ENCODE measurements around the gene LRRC27.
"Not testable (repeated sequence)": the region's sequence is repeated elsewhere in the genome, so short reads cannot be mapped to it uniquely, and the experiment has no call there.

The LRRC27 gene

DNA sequence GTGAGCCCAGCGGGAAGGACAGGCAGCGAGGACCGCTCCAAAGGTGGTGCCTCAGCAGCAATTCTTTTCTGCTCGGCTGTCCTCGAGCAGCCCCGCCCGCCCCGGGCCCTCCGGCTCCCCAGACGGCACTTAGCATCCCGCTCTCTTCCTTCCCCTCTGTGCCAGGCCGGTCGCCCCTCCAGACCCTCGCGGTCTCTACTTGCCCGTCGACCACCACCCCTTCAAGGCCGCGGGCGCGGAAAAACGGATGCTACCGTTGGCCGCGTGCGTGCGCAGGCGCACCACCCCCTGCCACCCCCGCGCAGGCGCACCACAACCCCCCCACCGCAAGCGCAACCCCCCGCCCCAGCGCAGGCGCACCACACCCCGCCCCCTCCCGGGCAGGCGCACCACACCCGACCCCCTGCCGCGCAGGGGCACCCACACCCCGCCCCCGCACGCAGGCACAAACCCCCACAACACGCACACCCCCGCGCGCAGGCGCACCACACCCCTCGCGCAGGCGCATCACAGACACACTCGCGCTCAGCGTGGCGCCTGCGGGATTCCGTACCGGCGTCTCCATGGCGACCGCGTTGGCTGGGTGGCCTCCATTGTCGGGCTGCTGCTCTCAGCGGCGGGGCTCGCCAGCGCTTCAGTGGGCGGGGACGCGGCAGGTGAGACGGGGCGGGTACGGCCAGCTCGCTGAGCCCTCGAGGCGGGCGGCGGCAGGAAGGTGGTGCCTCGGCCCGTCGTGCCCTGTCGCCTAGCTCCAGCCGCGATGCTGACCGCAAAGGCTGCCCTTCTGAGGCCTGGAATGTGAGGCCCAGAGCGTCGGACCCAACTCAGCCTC, at the start of gene LRRC27:
LRRC27 (plus strand) TSS at position 593 of the 832 bp plus-strand sequence. CDS start 1,332 bp downstream, outside the sequence.
- peak; percentile 80 for DNase-seq (ENCODE audit: low read depth, low spot score)
- peak within 1 kb of the TSS; percentile 31 for H3K27ac ChIP-seq

DNA sequence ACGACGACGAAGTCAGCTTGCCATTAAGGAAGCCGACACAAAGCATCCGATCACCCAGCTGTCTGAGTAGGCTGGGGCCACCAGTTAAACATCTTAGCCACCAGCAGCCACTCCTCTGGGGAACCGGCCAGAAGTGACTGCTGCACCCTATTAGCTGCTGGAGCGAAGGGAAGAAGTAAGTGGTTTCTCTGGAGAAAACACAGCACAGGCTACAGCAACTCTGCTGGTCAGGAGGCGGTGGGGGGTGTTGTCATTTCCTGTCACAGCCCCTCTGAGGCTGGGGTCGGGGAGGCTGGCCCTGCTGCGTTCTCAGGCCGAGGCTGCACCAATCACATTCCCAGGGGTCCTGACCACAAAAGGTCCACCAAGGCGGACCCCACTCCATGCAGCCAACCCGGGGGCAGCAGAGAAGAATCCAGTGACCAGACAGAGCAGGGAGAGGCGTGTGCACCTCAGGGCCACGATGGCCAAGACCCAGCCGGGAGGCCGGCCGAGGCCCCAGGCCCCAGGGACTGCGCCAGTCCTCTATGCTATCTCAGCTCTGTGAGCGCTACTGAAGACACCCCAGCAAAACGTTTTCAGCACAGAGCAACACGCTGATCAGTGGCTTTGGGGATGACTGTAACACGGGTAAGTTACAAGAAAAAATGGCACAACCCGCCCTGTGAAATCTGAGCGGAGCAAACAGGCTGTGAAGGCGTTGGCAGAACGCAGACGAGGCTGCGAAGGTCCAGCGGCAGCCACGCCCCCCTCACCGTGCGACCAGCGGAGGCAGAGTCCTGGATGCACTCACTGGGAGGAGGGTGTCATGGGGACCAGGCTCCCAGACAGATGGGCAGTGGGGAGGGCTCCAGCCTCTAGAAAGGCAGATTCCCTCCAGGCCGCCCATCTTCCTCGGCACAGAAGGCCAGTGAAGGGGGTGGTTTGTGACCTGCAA, 49.1 kb upstream of the LRRC27 start:
- no peak overlapping the region for H3K27ac ChIP-seq
- no peak for DNase-seq (ENCODE audit: low read depth, low spot score)

DNA sequence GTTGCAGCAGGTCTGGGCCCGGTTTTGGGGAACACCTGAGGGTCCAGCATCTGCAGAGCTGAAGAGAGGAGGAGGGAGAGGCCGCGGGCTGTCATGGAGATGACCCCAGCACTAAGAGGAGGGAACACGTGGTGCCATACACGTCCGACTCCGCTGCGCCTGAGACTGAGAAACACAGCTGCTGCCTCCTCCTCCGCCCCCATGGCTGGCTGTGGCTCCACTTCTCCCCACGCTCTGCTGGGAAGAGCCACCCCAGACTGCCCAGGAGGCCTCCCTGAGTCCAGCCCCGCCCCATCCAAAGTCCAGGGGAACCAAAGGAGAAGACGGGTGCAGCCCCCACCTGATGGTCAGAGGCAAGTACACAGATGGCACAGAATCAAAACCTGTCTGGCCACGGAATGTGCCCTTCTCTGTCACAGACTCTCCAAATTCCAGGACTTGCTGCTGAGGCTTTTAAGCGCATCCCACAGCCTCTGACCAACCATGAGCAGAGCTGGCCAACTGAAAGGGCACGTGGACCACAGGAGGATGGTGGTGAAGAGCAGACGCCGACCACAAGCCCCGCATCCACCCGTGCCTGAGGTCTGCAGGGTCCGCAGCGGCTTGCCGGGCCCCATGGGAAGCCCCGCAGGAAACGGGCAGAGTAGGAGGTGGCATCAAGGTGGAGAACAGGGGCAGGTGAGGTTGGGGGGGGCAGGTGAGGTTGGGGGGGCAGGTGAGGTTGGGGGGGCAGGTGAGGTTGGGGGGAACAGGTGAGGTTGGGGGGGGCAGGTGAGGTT, 48.2 kb upstream of the LRRC27 start:
- H3K27ac ChIP-seq = no peak overlapping the region
- DNase-seq (ENCODE audit: low read depth, low spot score) = no peak

DNA sequence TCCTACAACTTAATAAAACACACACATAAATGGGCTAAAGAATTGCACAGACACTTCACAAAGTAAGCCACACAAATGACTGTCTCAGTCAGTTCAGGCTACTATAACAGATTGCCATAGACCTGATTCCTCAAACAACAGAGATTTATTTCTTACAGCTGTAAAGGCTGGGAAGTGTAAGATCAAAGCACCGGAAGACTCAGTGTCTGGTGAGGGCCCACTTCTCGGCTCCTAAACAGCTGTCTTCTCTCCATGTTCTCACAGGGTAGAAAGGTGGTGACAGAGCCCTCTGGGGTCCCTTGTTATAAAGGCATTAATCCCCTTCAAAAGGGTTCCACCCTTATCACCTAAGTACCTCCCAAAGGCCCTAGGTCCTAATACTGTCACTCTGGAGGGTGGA, 42.6 kb upstream of the LRRC27 start:
- DNase-seq (ENCODE audit: low read depth, low spot score) = no peak
- H3K27ac ChIP-seq = no peak overlapping the region

DNA sequence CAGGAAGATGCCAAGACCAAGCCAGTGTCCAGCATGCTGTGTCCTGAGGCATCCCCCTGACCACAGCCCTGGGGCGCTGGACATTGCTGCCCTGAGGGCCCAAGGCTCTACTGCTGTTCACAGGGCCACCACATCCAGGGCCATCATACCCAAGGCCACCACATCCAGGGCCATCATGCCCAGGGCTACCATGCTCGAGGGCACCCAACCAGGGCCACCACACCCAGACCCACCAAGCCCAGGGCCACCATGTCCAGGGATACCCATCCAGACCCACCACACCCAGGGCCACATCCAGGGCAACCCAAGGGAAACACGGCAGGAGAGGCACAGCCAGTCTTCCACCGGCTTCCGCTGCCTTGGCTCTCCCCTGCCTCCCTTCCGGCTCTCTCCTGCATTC, 41.4 kb upstream of the LRRC27 start:
- no peak overlapping the region for H3K27ac ChIP-seq
- no peak for DNase-seq (ENCODE audit: low read depth, low spot score)

DNA sequence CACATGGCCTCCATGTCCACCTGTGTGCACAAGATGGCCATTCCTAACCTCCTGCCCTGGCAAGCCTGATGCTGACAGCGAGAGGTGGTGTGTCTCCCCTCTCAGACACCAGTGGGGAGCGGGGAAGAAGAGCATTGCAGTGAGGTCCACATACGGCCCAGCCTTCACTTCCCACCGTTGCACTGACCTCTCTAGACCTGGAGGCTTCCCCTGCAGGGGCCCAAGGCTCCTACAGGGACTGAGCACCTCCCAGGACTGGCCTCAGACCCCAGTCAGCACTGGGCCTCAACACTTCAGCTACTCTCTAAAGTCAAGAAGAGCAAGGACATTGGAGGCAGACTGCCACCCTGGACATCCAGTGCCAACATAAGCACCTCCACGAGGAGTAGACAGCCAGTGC, 40.2 kb upstream of the LRRC27 start:
- DNase-seq (ENCODE audit: low read depth, low spot score) = no peak
- no peak overlapping the region for H3K27ac ChIP-seq

DNA sequence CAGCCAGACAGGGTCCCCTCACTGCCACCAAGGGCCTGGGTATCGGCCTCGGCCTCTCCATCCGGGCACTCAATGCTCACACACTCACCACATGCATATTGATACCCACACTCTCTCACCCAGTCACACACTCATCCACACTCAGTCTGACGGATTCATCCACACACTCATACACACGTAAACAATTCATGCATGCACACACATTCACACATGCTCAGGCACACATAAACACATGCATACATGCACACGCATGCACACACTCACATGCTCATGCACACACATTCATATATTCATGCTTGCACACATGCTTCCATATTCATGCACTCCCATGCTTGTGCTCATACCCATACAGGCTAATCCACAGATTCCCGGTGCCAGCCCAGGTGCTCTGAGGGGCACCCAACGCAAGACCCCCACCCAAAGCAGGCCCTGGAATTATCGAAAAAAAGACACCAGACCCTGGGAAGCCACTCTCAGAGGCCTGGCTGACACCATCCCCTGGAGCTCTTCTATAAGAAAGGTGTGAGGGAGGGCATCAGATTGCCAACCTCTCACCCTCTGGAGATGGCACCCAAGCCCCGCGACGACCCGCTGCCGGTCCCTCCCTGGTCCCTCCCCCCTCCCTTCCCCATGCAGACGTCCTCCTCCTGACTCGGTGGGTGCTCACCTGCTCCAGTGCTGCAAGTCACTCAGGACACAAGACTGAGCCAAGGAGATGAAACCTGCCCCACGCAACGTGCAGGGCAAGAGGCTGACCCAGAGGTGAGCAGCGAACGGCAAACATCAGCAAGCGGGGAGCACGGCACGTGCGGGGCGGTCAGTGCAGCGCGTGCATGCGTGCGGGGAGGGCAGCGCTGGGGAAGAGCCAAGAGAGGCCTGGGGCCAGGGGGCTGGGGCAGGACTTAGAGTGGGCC, 39.4 kb upstream of the LRRC27 start:
- DNase-seq (ENCODE audit: low read depth, low spot score) = no peak
- H3K27ac ChIP-seq = no peak overlapping the region

DNA sequence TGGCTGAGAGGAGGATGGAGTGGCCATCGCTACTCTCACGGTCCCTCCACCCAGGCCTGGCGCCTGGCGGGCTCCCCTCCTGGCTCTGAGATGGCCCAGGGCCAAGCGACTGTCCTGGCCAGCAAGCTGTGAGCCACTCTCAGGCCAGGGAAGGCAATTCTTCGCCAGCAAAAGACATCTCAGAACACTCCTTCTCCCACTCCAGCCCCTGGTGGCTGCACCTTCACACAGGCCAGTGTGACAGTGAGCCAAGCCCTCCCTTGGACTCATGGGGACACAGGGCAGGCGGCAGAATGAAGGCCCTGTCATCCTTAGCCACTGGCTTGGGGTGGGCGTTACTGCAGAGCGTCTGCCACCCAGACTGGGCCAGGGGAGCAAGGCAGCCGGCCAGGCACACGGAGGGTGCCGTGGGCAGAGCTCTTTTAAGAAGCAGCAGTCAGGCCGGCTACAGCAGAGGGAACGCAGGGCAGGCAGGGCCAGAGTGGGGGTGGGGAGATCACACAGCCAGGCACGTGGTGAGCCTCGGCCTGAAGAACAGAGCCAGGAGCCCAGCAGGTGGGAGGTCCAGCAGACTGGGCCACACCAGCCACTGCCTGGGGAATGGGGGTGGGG, 38.7 kb upstream of the LRRC27 start:
- H3K27ac ChIP-seq = no peak overlapping the region
- DNase-seq (ENCODE audit: low read depth, low spot score) = no peak

DNA sequence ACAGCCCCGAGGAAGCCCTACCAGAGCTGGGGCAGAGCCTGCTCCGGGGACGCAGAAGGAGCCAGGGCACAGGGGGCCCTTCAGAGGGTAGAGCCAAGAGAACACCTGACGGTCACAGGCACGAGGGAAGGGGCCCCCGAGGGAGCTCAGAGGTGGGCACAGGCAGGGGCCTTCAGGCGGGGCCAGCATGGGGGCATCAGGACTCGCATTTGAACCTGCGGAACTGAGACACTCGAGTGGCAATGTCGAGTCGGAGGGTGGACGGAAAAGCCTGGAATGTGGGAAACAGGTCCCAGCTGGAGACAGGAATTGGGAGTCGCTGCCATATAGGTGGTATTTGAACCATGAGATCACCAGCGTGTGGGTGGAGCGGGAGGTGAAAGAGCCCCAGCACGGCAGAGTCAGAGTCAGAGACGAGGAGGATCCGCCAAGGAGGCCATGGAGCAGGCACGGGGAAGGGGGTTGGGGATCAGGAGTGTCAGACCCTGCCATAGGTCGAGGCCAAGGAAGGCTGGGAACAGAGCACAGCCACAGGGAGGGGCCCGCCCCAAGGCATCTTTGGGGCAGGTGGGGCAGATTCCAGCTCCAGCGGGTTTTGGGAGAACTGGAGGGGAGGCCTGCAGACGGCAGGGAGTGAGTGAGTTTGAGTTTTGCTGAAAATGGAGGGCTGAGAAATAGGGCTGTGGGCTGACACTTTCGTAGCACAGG, 38.0 kb upstream of the LRRC27 start:
- no peak overlapping the region for H3K27ac ChIP-seq
- DNase-seq (ENCODE audit: low read depth, low spot score) = no peak

DNA sequence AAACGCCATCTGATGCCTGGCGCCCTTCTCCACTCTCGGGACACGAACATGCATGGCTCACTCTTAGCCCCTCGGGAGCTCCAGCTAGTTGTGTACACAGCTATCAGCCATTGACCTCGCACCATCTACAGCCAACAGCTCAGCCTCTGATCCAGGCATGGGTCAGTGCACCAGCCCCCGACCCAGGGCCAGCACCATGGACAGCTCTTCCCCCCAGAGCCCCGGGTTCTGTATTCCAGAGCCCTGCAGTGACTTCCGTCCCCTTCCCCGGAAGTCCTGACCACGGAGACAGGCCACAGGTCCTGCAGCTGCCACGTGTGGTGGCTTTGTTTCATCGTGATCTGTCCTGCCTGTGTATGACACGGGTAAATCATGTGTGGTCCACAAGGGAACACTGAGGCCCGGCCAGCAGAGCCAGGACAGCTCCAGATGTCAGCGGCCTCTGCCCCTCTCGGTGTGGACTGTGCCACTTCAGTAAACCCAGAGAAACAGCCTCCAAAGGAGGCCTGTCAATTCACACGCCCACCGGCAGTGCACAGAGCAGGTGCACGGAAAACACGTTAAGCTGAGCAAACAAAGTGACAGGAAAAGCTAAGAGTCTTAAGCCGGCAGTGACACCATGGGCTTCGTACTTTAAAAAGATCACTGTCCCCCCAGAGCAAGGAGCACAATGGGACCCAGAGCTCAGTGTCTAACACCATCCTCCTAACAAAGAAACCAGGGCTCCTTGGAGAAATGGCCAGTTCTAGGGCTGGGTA, 37.3 kb upstream of the LRRC27 start:
- no peak for DNase-seq (ENCODE audit: low read depth, low spot score)
- no peak overlapping the region for H3K27ac ChIP-seq

DNA sequence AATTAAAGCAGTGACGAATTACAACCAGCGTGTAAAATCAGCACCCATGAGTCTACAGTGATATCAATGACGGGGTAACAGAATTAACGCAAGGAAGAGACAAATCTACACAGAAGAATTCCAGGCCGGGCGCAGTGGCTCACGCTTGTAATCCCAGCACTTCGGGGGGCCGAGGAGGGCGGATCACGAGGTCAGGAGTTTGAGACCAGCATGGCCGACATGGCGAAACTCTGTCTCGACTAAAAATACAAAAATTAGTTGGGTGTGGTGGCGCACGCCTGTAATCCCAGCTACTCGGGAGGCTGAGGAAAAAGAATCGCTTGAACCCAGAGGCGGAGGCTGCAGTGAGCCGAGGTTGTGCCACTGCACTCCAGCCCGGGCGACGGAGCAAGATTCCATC, 36.5 kb upstream of the LRRC27 start:
- DNase-seq (ENCODE audit: low read depth, low spot score); H3K27ac ChIP-seq: not testable (repeated sequence)

DNA sequence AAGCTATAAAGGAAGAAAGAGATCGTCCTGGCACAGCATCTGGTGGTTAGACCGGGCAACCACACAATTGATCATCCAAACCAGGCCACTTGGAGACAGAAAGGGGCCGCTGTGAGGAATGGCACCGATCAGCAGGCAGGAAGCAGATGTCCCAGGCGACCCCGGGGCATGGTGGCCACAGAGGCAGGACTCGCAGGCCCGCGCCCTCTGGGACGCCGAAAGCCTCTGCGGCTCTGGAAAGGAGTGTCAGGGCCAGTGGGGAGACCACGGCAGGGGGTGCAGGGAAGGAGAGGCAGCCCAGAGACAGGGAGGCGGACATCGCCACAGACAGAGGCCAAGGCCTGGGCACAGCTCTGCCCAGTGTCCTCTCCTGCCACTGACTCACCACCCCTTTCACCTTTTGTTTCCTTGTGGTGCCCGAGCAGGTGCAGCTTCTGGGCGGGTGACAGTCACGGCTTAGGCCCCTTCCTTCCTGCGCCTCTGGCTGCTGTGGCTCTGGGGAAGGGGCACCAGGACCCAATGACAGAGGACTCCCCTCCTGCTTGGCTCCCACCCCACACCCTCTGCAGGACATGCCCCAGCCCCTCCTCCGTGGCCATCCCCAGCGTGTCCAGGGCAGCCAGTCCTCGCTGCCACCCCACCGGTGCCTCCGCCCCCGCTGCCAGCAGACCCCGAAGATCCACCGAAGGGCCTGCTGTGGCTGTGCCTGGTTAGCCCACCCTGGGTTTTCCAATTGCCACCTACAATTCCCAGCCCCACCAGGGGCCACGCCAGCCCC, 35.1 kb upstream of the LRRC27 start:
- H3K27ac ChIP-seq = no peak overlapping the region
- no peak for DNase-seq (ENCODE audit: low read depth, low spot score)

DNA sequence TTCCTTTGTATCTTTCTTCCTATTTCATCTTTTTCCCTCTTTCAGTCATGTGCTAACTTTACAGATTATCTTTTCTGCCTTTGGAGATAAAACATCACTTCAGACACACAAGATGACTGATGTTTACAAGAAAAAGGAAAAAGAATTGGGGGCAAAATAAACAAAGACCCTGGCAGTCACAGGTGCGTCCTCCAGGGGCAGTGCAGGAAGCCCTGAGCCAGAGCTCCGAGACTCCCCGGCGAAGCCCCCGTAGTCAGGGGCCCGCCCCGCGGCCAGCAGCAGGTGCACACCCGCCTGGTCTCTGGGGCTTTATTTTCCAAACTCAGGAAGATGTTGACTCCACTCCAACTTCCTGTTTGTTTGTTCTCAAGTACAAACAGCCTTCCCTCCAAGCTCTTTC, 34.5 kb upstream of the LRRC27 start:
- DNase-seq (ENCODE audit: low read depth, low spot score) = no peak

DNA sequence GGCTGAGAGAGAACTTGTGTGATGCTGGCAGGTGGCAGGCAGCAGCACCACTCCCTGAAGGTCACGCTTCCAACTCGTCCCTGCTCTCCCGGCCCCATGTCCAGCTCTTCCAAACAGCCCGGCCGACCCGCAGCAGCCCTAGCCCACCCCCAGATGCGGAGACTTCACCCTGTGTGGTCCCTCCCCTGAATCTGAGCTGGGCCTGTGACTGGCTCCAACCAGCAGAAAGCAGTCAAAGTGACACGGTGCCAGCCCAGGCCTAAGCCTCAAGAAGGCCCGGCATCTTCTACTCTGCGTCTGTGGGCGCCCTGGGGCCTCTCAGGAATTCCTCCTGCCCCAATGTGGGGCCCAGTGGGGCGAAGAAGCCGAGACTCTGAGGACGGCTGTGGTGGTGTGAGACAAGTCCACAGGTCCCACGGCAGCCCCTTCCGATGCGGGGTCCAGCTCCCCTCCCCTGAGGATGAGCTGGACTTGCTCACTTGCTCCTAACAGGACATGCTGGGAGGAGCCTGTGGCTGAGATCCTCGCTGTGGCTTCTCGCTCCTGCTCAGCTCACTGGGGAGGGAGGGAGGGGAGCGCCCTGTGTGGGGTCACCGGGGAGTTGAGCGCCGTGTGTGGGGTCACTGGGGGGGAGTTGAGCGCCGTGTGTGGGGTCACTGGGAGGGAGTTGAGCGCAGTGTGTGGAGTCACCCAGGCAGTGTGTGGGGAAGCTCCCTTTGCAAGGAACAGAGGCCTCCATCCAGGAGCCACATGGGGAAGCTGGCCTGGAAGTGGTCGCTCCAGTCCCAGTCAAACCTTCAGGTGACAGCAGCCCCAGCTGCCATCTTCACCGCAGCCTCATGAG, 33.7 kb upstream of the LRRC27 start:
- DNase-seq (ENCODE audit: low read depth, low spot score) = no peak
- H3K27ac ChIP-seq = no peak overlapping the region

More for the DNA sequence above, 34.5 kb upstream of the LRRC27 start:
- H3K27ac ChIP-seq = no peak overlapping the region

DNA sequence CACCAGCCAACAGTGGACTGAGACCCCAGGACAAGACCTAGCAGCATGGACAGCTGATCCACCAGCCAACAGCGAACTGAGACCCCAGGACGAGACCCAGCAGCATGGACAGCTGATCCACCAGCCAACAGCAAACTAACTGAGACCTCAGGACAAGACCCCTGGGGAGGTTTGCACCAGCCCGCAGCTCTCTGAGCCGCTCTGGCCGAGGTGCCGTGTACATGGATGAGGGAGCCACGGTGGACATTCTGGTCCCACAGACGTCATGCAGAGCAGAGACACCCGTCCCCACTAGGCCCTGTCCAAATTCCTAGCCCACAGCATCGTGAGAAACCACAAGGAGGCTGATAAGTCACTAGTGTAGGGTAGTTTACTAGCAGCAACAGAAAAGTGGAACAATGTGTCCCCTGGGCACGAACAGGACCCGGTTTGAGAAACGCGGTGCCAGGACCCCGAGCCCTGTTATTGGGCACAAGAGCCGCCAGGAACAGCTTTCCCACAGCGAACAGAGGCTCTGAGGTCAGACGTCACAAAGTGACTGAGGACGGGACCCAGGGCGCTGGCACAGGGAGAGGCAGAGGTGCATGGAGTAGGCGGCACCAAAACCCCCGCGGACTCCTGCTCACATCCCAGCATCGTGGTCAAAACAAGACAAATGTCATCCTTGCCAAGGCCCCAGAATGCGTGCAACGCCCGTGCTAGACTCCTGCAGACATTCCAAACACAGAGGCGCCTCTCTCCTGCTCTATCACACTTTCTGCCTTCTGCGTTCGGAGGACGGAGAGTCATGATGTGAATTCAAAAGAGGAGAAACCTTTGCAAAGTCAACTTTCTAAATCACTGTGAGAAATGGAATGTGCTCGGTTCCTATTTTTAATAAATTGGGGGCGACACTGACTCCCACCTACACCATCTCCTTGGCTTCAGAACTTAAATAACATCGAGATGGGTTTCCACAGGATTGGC, 32.3 kb upstream of the LRRC27 start:
- DNase-seq (ENCODE audit: low read depth, low spot score) = no peak

More for the DNA sequence above, 32.3 kb upstream of the LRRC27 start:
- H3K27ac ChIP-seq = no peak overlapping the region

Data from epithelial cell of prostate (primary cell).